HG03066 (cell line): ENCODE measurements around the gene OR2A14.
A peak's percentile ranks its signal among the peaks of the same experiment; 100 is the strongest.
"Not testable (repeated sequence)": the region's sequence is repeated elsewhere in the genome, so short reads cannot be mapped to it uniquely, and the experiment has no call there.

Experiments
- ATAC-seq: cut with Tn5 transposase; IDR thresholded peaks from one replicate; pipeline ENCODE4 v1.9.1; 2021; ENCODE audit warnings: low read depth; ENCODE audit not compliant: unreplicated experiment

Gene OR2A14, protein sequence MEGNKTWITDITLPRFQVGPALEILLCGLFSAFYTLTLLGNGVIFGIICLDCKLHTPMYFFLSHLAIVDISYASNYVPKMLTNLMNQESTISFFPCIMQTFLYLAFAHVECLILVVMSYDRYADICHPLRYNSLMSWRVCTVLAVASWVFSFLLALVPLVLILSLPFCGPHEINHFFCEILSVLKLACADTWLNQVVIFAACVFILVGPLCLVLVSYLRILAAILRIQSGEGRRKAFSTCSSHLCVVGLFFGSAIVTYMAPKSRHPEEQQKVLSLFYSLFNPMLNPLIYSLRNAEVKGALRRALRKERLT

DNA sequence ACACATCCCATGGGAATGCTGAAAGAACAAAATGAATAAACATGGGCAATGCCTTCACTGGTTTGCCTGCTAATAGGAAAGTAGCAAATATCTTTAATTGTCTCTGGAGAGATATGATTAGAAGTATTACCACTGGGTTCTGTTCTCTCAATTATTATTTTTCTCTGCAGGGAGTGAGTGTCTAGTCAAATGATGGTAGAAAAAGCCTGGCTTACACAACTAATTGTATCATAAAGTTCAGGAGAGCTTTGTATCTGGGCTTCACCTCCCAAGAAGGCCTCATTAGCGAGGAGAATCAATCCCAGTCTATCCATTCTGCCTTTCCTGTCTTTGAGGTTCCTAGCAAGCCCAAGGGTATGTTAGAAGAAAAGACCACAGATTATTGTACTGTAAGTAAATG, at the start of gene OR2A14:
OR2A14 (plus strand) TSS at position 301 of the 400 bp plus-strand sequence. CDS start 5,937 bp downstream, outside the sequence.
- ATAC-seq = no peak

DNA sequence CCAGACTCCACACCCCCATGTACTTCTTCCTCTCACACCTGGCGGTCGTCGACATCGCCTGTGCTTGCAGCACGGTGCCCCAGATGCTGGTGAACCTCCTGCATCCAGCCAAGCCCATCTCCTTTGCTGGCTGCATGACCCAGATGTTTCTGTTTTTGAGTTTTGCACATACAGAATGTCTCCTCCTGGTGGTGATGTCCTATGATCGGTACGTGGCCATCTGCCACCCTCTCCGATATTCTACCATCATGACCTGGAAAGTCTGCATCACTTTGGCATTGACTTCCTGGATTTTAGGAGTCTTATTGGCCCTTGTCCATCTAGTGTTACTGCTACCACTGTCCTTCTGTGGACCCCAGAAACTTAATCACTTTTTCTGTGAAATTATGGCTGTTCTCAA, 48.6 kb upstream of the OR2A14 start:
- ATAC-seq = no peak

DNA sequence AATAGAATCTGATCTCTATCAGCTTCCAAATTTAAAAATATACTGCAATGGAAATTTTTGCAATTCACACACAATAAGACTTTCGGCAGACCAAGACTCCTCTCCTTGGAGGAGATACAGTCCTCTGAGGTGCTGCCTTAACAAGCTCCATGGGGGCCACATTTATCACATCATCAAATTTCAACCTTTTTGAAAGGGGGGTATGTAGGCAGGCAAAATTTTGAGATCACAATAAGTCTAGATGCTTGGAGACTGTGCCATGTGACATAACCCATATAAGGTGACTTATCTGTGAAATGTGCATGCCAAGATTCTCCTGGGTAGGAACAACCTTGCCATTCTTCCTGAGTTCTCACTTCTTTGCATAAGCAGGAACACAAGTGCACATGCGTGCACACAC, 37.0 kb upstream of the OR2A14 start, which contains the start of gene OR2A12:
OR2A12 (plus strand) TSS at position 301 of the 400 bp plus-strand sequence. CDS start 8,830 bp downstream, outside the sequence.
- no peak for ATAC-seq

DNA sequence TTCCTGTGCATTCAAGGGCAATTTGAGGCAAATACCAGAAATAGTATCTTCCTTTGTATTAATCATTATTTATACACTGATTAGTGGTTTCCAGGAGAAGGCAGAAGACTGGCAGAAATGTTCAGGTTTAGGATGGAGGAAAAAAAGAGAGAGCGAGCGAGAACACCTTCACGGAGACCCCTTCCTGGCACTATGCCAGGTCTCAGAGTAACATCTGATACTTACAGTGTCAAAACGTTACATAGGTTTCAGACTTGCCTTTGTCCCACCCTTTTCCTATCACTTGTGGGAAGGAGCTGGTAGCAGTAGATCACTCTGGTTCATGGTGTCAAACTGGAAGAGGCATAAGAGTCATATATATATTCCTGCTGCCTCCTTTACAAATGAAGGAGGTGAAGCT, 36.2 kb upstream of the OR2A14 start:
- ATAC-seq = no peak

DNA sequence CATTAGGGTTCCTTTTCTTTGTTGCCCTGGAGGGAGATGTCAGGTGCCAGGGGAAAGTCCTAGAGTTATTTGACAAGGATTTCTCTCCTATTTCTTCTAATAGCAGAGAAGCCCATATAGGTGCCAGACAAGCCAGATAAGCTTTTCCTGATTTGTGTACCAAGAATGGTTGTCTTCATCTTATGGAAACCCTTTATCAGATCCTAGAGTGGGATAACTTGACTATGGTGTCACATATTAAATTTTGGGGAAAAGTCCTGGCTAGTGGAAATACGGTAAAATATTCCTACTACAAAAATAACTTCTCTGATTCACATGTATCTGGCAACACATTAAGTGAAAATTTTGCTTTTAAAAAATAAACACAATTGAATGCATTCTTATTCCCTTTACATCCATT, 35.7 kb upstream of the OR2A14 start:
- no peak for ATAC-seq

DNA sequence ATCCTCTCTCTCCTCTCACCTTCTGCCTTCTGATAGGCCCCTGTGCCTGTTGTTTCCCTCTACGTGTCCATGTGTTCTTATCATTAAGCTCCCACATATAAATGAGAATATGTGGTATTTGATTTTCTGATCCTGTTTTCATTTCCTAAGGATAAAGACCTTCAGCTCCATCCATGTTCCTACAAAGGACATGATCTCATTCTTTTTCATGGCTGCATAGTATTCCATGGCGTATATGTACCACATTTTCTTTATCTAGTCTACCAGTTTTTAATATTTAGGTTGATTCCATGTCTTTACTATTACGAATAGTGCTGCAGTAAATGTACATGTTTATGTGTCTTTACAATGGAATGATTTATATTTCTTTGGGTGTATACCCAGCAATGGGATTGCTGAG, 32.3 kb upstream of the OR2A14 start:
- ATAC-seq = no peak

DNA sequence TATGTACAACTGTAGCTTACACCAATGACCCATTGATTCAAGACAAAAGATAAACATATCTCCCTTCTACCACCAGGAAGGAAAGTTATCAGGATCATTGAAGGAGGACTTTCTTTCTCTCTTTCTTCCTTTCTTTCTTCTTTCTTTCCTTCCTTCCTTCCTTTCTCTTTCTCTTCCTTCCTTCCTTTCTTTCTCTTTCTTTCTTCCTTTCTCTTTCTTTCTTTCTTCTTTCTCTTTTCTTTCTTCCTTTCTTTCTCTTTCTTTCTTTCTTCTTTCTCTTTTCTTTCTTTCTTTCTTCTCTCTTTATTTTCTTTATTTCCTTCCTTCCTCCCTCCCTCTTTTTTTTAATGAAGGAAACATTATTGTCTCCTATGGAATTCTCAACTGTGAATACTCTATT, 24.2 kb upstream of the OR2A14 start:
- ATAC-seq = no peak

DNA sequence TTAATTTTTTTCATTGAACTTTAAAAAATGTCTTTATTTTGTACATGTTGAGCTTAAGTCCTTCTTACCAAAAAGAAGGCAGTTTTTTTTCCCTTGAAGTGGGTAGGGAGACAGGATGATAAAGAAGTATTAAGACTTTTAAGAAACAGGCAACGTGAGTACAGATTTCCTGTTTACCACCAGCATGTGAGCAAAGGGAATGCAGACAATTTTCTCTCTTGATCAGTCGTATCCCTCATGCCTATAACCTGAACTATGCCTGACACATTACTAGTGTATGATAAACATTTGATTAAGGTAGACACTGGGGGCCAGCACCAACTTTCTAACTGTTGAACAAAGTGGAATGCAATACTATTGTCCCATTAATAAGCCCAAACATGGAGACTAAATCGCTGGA, 22.4 kb upstream of the OR2A14 start:
- no peak for ATAC-seq

DNA sequence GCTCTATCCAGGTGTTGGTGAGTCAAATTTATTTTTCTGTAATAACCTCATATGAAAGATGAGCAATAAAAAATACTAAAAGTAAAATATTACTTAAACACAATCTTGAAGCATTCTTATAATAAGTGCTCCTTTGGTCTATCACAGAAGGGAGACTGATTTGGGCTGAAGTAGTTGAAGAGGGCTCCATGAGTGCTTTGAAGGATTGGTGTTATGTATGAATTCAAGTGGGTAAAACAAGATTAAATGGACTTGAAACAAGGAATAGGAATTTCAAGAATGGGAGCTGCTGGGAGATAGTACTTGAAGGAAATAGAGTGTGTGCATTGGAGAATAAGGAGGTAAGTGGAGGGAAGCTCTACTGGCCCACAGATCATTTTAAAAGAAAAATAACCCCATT, 20.9 kb upstream of the OR2A14 start:
- ATAC-seq = no peak

DNA sequence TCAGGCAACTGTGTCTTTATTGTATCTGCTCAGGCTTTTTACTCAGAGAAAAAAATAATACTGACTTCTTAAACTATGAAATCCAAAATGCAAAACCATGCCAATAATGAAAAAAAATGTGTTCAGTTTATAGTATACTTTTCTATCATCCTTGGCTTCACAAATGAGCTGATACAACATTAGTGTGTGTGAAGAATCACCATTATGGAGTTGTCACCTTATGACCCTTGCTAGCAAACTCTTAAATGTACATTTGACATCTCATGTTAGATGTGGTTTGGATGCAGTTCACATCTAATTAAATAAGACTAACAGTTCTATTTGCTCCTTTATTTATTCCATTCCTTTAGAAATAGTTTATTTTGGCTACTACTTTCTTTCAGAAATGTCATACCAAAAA, 17.8 kb upstream of the OR2A14 start:
- no peak for ATAC-seq

DNA sequence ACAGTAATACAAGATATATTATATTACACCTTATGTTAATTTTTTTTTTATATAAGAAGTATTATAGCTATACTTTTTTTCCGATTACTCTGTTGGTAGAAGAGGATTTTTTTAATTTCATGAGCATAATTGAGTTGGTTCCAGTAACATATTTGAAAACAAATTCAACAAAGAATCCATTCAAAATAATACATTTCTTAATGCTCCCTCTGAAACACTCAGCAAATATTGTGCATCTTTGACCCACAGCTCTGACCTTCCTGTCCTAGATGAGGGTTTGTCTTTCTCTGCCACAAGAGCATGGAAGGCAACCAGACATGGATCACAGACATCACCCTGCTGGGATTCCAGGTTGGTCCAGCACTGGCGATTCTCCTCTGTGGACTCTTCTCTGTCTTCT, 13.7 kb upstream of the OR2A14 start, which contains the start of gene OR2A2:
OR2A2 (plus strand) TSS at position 301 of the 400 bp plus-strand sequence; CDS start at position 301, 0 bp downstream.
- ATAC-seq = no peak

DNA sequence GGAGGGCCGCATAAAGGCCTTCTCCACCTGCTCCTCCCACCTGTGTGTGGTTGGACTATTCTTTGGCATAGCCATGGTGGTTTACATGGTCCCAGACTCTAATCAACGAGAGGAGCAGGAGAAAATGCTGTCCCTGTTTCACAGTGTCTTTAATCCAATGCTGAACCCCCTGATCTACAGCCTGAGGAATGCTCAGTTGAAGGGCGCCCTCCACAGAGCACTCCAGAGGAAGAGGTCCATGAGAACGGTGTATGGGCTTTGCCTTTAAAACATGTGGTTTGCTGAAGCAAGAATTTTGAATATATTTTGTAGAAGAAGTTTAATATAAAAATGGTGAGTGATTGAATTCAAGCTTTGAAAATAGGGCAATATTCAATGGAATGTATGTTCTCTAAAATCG, 12.7 kb upstream of the OR2A14 start:
- ATAC-seq = no peak

DNA sequence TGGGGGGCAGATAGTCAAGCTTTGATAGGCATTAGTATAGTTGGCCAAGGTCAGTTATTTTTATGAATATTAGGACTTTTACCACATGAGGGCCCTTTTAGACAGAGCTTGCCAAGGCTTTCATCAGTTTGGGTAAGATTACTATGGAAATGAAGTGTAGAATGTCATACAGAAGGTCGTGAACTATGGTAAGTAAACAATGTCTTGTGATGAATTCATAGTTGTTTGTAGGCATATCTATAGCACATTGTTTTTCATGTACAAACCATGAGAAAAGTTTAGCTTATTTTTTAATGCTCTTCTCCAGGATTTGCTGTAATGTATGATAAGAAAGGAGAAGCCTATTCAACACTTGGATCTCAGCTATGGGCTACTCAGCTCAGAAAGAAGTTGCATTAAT, 9.3 kb upstream of the OR2A14 start:
- ATAC-seq = no peak

DNA sequence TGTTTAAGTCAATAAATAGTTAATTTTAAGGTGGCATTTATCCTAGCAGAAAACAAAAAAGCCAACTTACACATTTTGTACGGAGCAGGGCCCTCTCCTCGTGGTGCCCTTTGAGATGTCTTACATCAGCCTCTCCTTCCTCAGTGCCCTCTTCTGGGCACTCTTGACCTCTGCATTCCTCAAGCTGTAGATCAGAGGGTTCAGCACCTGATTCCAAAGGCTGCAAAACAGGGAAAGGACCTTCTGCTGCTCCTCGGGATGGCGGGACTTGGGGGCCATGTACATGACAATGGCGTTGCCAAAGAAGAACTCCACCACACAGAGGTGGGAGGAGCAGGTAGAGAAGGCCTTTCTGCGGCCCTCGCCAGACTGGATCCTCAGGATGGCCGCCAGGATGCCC, 4.6 kb upstream of the OR2A14 start:
- ATAC-seq = no peak

DNA sequence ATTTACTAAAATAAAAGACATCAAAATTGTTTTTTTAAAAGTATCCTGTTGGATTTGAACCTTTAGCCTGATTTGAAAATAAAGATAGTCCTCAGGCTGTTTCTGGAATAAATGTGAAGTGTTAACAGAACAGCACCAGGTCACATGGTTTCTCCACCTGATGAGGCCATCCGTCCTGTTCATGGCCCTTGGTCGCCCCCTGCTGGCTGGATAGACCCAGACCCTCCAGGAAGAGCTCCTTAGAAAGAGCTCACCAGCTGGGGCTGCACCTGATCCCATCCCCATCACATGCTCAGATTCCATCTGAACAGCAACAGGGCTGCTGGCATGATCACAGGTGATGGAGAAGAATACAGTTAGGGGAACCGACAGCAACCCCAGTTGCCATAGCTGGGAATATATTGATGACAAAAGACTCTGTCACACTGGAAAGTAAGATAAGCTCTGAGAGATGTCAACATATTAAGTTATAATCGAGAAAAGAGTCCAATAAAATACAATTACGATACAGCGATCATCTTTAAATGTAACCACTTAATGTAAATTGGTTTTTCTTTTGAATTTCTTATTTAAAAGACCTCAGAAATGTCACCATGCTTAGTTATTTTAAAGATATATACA, 4.8 kb downstream of the OR2A14 start:
- peak; percentile 100 for ATAC-seq

DNA sequence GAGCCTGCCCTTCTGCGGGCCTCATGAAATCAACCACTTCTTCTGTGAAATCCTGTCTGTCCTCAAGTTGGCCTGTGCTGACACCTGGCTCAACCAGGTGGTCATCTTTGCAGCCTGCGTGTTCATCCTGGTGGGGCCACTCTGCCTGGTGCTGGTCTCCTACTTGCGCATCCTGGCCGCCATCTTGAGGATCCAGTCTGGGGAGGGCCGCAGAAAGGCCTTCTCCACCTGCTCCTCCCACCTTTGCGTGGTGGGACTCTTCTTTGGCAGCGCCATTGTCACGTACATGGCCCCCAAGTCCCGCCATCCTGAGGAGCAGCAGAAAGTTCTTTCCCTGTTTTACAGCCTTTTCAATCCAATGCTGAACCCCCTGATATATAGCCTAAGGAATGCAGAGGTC, 6.6 kb downstream of the OR2A14 start:
- ATAC-seq = not testable (repeated sequence)

DNA sequence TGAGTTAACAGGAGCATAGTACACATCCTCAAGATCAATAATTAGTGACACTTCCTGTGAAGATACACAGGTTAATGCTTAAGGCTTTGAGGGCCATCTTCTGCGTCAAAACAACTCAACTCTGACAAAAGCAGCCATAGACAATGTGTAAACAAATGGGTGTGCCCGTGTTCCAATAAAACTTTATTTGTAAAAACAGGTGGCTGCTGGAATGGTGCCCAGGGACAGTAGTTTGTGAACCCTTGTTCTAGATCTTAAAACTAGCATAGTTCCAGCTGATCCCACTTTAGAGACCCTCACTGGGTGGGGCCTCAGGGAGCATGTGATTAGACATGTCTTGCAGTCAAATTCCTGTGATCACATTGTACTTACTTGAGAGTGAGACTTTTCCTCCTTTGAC, 7.8 kb downstream of the OR2A14 start:
- ATAC-seq = no peak

DNA sequence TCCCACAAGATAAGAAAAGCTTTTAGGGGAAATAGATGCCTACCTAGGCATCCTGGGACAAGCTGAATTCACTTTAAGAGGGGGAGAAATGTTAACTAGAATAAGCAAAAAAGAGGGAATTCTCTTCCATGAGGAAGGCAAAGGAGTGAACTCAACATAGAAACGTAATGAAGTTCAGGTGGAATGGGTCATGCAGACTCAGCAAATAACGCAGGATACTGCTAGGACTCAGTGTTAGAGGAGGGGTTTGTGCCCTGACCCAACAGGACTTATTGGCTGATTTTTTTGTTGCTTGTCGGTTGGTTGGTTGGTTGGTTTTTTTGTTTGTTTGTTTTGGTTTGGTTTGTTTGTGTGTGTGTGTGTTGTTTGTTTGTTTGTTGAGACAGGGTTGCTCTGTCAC, 9.3 kb downstream of the OR2A14 start:
- no peak for ATAC-seq

DNA sequence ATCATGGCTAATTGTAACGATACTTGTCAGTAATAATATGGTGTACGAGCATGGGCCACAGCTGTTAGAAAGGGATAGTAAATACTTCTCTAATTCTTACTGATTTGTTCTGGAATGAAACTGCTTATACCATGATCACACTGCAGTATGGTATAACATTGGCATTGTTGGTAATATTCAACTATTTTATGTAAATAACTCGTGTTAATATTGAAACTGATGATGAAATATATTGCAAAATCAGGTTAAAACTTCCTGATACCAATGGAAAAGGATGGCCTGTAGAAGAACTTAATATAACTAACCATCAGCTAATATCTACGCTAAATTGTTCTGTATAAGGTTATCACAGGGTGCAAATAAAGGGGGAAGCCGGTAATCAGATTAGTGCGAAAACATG, 10.3 kb downstream of the OR2A14 start:
- ATAC-seq = no peak

DNA sequence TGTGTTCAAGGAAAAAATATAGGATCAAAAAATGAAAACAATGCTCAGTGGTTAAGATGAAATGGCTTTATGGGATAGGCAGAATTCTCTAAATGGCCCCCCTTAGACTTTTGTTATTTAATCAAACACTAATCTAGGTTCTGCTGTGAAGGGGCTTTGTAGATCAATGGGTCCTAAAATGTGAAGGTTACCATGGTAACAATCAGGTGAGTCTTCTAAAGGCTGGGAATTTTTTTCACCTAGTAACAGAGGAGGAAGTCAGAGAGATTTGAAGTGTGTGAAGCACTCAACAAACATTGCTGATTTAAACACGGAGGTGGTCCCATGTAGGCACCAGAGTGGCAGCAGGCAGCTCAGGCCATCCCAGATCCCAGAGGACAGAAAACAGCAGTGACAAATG, 11.1 kb downstream of the OR2A14 start:
- no peak for ATAC-seq

DNA sequence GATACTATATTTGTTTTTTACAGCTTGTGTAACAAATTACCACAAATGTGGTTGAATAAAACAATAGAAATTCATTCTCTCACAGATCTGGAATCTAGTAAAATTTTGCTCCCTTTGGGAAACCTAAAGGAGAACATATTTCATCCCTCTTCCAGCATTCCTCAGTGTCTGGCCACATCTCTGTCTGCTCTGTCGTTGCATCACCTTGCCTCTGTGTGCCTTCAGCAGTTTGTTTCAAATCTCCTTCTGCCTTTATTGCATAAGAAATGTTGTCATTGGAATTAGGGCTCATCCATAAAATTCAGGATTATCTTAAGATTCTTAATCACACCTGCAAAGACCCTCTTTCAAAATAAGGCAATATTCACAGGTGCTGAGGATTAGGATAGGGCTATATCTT, 14.5 kb downstream of the OR2A14 start:
- ATAC-seq = no peak

DNA sequence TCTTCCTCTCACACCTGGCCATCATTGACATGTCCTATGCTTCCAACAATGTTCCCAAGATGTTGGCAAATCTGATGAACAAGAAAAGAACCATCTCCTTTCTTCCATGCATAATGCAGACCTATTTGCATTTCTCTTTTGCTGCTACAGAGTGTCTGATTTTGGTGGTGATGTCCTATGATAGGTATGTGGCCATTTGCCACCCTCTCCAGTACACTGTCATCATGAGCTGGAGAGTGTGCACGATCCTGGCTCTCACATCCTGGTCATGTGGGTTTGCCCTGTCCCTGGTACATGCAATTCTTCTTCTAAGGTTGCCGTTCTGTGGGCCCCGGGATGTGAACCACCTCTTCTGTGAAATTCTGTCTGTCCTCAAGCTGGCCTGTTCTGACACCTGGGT, 19.2 kb downstream of the OR2A14 start:
- ATAC-seq = no peak
